ENCODE measurements around the gene EPHA2.
"Not testable (repeated sequence)": the region's sequence is repeated elsewhere in the genome, so short reads cannot be mapped to it uniquely, and the experiment has no call there.

The EPHA2 gene

GRCh38 chr1:16112596-16113555 is 43.0 kb downstream of the EPHA2 start:
- Histone ChIP-seq H3K36me3 (ENCODE audit: control insufficient read depth, insufficient read depth, low read length) (no peaks in the 10 kb centered on the region), H3K4me3 (replicated peaks; ENCODE audit: low read depth, low read length) (no peak overlapping the region), H3K27me3 (replicated peaks; ENCODE audit: control insufficient read depth, insufficient read depth, low read length) (no peaks in the 10 kb centered on the region; the same call in none of the 2 replicates)
- TF ChIP-seq CTCF (IDR thresholded peaks at IDR 0.05; ENCODE audit: insufficient read depth, low read length, poor library complexity, severe bottlenecking) = no peak
- no peak for DNase-seq (ENCODE audit: extremely low read depth, insufficient read length)

DNA sequence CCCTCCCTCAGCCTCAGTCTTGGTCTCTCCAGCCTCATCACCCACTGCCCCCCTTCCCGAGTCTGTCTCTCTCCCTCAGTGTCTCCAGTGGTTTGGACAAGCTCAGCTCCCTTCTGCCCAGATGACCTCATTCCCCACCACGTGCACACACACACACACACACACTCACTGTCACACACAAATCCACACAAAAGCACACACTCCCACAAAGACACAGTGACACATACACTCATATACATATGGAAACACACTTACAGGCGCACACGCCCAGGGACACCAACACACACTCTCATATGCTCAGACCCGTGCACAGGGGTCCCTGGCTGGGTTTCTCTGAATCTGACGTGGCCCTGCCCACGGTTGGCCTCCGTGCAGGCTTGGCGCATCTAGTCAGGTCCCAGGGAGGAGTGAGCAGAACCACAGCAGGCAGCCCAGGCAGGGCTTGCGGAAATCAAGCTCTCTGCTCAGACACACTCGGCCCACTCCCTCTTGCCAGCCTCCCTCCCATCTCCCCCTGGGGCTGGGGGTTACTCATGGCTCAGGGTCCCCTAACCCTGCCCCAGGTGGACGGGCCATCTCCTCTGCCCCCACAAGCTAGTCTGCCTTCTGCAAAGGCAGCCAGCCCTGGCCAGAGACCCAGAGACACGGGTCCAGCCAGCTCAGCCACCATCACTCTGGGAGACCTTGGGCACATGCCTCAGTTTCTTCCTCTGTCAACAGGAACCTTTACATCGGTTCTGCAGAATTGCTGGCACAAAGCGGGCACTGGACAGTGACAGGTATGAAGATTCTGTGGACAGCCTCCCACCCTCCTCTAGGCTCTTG is 43.9 kb downstream of the EPHA2 start:
- Histone ChIP-seq H3K36me3 (ENCODE audit: control insufficient read depth, insufficient read depth, low read length) (no peaks in the 10 kb centered on the region), H3K4me3 (replicated peaks; ENCODE audit: low read depth, low read length) (no peak overlapping the region), H3K27me3 (replicated peaks; ENCODE audit: control insufficient read depth, insufficient read depth, low read length) (no peaks in the 10 kb centered on the region; the same call in none of the 2 replicates)
- no peak for DNase-seq (ENCODE audit: extremely low read depth, insufficient read length)
- TF ChIP-seq CTCF (IDR thresholded peaks at IDR 0.05; ENCODE audit: insufficient read depth, low read length, poor library complexity, severe bottlenecking) = no peak

- no peaks in the 10 kb centered on the region for H3K36me3 ChIP-seq (ENCODE audit: control insufficient read depth, insufficient read depth, low read length)
- H3K4me3 ChIP-seq (replicated peaks; ENCODE audit: low read depth, low read length) = no peak overlapping the region
- H3K27me3 ChIP-seq (replicated peaks; ENCODE audit: control insufficient read depth, insufficient read depth, low read length) = no peaks in the 10 kb centered on the region; the same call in none of the 2 replicates
- DNase-seq (ENCODE audit: extremely low read depth, insufficient read length) = no peak
- no peak for TF ChIP-seq CTCF (IDR thresholded peaks at IDR 0.05; ENCODE audit: insufficient read depth, low read length, poor library complexity, severe bottlenecking)
Observed at GRCh38 chr1:16110884-16111283, 45.0 kb downstream of the EPHA2 start.

- H3K27me3 ChIP-seq (replicated peaks; ENCODE audit: control insufficient read depth, insufficient read depth, low read length) = no peaks in the 10 kb centered on the region; the same call in none of the 2 replicates
- no peak for DNase-seq (ENCODE audit: extremely low read depth, insufficient read length)
- H3K36me3 ChIP-seq (ENCODE audit: control insufficient read depth, insufficient read depth, low read length) = no peaks in the 10 kb centered on the region
- TF ChIP-seq CTCF (IDR thresholded peaks at IDR 0.05; ENCODE audit: insufficient read depth, low read length, poor library complexity, severe bottlenecking) = no peak
- H3K4me3 ChIP-seq (replicated peaks; ENCODE audit: low read depth, low read length) = no peak overlapping the region
Observed at GRCh38 chr1:16110456-16110855, 45.4 kb downstream of the EPHA2 start.

GRCh38 chr1:16109571-16109970 is 46.3 kb downstream of the EPHA2 start:
- no peak for TF ChIP-seq CTCF (IDR thresholded peaks at IDR 0.05; ENCODE audit: insufficient read depth, low read length, poor library complexity, severe bottlenecking)
- Histone ChIP-seq H3K27me3 (replicated peaks; ENCODE audit: control insufficient read depth, insufficient read depth, low read length) (no peaks in the 10 kb centered on the region; the same call in none of the 2 replicates), H3K36me3 (ENCODE audit: control insufficient read depth, insufficient read depth, low read length) (no peaks in the 10 kb centered on the region), H3K4me3 (replicated peaks; ENCODE audit: low read depth, low read length) (no peak overlapping the region)
- no peak for DNase-seq (ENCODE audit: extremely low read depth, insufficient read length)

DNA sequence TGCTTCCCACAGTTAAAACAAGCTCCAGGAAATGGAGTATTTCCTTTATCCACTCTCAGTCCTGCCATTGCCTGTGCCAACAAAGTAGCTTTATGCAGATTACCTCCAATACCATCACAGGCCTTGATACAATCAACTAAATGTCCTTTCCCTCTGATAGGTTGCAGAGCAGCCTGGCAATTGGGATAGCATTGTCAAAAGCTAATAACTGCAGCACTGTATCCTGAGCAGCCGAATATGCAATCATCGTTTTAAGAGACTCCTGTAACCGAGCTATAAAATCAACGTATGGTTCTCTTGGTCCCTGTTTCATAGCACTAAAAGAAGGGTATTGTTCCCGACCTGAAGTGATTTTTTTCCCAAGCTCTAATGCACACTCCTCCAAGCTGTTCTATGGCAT is 48.8 kb downstream of the EPHA2 start:
- not testable (repeated sequence) for DNase-seq (ENCODE audit: extremely low read depth, insufficient read length); H3K4me3 ChIP-seq (replicated peaks; ENCODE audit: low read depth, low read length); H3K27me3 ChIP-seq (replicated peaks; ENCODE audit: control insufficient read depth, insufficient read depth, low read length); H3K36me3 ChIP-seq (ENCODE audit: control insufficient read depth, insufficient read depth, low read length)
